SU-DHL-6 (cell line): ENCODE data around the gene CGA.

Experiments
- H2AFZ ChIP-seq: fragments of 200-600 bp; sonication (generic); 2 replicates; pipeline ENCODE4 v1.6.1; 2014; ENCODE audit warnings: low read depth, mild to moderate bottlenecking, moderate library complexity, mixed read lengths, antibody characterized with exemption, low read length; ENCODE audit not compliant: severe bottlenecking
- H3F3A ChIP-seq: fragments of 200-600 bp; shearing (Covaris generic); 2 replicates; pipeline ENCODE4 v1.6.0; 2016; ENCODE audit warnings: antibody characterized with exemption, mild to moderate bottlenecking; ENCODE audit not compliant: insufficient read depth
- H3K27ac ChIP-seq: fragments of 200-600 bp; sonication (generic); 2 replicates; pipeline ENCODE4 v1.5.1; 2016; ENCODE audit warnings: low read depth, mild to moderate bottlenecking, low read length, moderate library complexity, mixed read lengths
- H3K27me3 ChIP-seq: fragments of 200-600 bp; sonication (generic), shearing (Covaris generic); 2 replicates; pipeline ENCODE4 v1.6.0; 2014; ENCODE audit warnings: mild to moderate bottlenecking, low read length
- H3K36me3 ChIP-seq: fragments of 200-600 bp; sonication (generic); 2 replicates; pipeline ENCODE4 v1.6.1; 2014; ENCODE audit warnings: mild to moderate bottlenecking, low read length, mixed read lengths
- H3K4me2 ChIP-seq: fragments of 300-600, 200-600 bp; shearing (Covaris generic), sonication (generic); 2 replicates; pipeline ENCODE4 v1.6.0; 2014; ENCODE audit warnings: low read length, low read depth, mild to moderate bottlenecking; ENCODE audit not compliant: poor library complexity, severe bottlenecking
- H3K4me3 ChIP-seq: fragments of 200-600 bp; sonication (generic); 2 replicates; pipeline ENCODE4 v1.5.1; 2014; ENCODE audit warnings: antibody characterized with exemption, low read length, mild to moderate bottlenecking, mixed read lengths; ENCODE audit not compliant: insufficient read depth, poor library complexity, severe bottlenecking
- H3K79me2 ChIP-seq: fragments of 200-600 bp; sonication (generic); 2 replicates; pipeline ENCODE4 v1.6.1; 2014; ENCODE audit warnings: mild to moderate bottlenecking, low read length, moderate library complexity; ENCODE audit not compliant: insufficient read depth
- H3K9ac ChIP-seq: fragments of 200-600 bp; sonication (generic); 2 replicates; pipeline ENCODE4 v1.7.0; 2014; ENCODE audit warnings: mild to moderate bottlenecking, low read length
- H3K9me2 ChIP-seq: fragments of 200-600 bp; sonication (generic); replicated peaks from 2 replicates; pipeline ENCODE4 v1.6.1; 2014; ENCODE audit warnings: low read length; ENCODE audit not compliant: insufficient read depth
- H3K9me3 ChIP-seq: fragments of 200-600 bp; sonication (generic); 2 replicates; pipeline ENCODE4 v1.6.1; 2014; ENCODE audit warnings: low read length, mixed read lengths; ENCODE audit not compliant: insufficient read depth
- H4K20me1 ChIP-seq: fragments of 200-600 bp; sonication (generic); 2 replicates; pipeline ENCODE4 v1.6.1; 2014; ENCODE audit warnings: low read depth, mild to moderate bottlenecking, antibody characterized with exemption, low read length, moderate library complexity, mixed read lengths
- EZH2phosphoT487 ChIP-seq: fragments of 200-600 bp; sonication (generic), shearing (Covaris generic); conservative IDR thresholded peaks from 2 replicates; pipeline ENCODE4 v1.6.1; 2018; ENCODE audit warnings: mild to moderate bottlenecking, antibody characterized with exemption, low read length, moderate library complexity, mixed read lengths
- TF ChIP-seq, protein P1 (sequence below): fragments of 200-600 bp; sonication (generic); IDR thresholded peaks from one replicate; pipeline ENCODE4 v1.5.1; 2017; ENCODE audit warnings: antibody characterized with exemption, mild to moderate bottlenecking, low read length, moderate library complexity; ENCODE audit not compliant: insufficient read depth, poor library complexity, severe bottlenecking

CGA gene

DNA sequence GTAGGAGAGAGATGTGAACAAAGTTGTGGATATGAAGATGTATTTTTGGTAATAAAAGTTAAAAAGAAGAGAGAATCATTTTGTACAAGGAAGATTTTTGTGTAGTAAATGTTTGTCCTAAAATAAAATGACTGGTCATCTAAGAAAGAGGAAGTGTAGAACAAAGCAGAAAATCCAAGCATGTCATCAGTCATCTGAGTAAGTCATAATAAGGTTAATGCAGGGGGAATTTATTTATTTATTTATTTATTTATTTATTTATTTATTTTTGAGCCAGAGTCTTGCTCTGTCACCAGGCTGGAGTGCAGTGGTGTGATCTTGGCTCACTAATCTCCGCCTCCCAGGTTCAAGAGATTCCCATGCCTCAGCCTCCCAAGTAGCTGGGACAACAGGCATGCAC lies 15.7 kb upstream of the CGA start:
- H3K4me2 ChIP-seq = no peak overlapping the region
- H3K36me3 ChIP-seq = no peaks in the 10 kb centered on the region
- H4K20me1 ChIP-seq = no peaks in the 10 kb centered on the region
- no peak overlapping the region for H3K9ac ChIP-seq
- no peaks in the 10 kb centered on the region for H3K27me3 ChIP-seq
- no peaks in the 10 kb centered on the region for H3K9me2 ChIP-seq
- TF ChIP-seq EZH2phosphoT487 = no peak
- TF ChIP-seq, protein P1, sequence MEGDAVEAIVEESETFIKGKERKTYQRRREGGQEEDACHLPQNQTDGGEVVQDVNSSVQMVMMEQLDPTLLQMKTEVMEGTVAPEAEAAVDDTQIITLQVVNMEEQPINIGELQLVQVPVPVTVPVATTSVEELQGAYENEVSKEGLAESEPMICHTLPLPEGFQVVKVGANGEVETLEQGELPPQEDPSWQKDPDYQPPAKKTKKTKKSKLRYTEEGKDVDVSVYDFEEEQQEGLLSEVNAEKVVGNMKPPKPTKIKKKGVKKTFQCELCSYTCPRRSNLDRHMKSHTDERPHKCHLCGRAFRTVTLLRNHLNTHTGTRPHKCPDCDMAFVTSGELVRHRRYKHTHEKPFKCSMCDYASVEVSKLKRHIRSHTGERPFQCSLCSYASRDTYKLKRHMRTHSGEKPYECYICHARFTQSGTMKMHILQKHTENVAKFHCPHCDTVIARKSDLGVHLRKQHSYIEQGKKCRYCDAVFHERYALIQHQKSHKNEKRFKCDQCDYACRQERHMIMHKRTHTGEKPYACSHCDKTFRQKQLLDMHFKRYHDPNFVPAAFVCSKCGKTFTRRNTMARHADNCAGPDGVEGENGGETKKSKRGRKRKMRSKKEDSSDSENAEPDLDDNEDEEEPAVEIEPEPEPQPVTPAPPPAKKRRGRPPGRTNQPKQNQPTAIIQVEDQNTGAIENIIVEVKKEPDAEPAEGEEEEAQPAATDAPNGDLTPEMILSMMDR = no peak
- H3K79me2 ChIP-seq = no peaks in the 10 kb centered on the region
- H3K27ac ChIP-seq = no peak overlapping the region
- no peak overlapping the region for H3K4me3 ChIP-seq
- no peak overlapping the region for H2AFZ ChIP-seq
- no peaks in the 10 kb centered on the region for H3F3A ChIP-seq
- H3K9me3 ChIP-seq = no peaks in the 10 kb centered on the region

DNA sequence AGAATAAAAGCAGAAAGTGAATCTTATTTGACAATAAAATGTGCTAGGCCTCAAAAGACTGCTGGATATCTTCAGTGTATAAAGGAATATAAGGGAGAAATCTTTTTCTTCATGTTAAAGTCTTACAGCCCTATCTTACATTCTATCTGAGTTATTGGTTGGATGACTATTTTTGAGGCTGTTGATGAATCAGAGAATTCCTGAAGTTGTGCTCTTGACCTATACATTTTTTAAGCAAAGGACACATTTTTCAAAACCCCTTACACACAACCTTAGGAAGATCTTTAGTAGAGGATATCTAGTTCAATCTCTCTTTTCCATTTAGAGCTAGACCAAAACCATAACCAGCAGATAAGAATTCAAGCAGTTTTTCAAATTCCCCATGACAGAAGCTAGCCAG lies 10.9 kb upstream of the CGA start:
- no peaks in the 10 kb centered on the region for H3K79me2 ChIP-seq
- no peak for TF ChIP-seq EZH2phosphoT487
- TF ChIP-seq, protein P1 = no peak
- no peak overlapping the region for H3K9ac ChIP-seq
- no peaks in the 10 kb centered on the region for H3F3A ChIP-seq
- no peak overlapping the region for H3K4me3 ChIP-seq
- no peaks in the 10 kb centered on the region for H4K20me1 ChIP-seq
- H3K27me3 ChIP-seq = no peaks in the 10 kb centered on the region
- H3K9me3 ChIP-seq = no peaks in the 10 kb centered on the region
- no peak overlapping the region for H2AFZ ChIP-seq
- H3K27ac ChIP-seq = no peak overlapping the region
- H3K4me2 ChIP-seq = no peak overlapping the region
- no peaks in the 10 kb centered on the region for H3K9me2 ChIP-seq
- no peaks in the 10 kb centered on the region for H3K36me3 ChIP-seq

DNA sequence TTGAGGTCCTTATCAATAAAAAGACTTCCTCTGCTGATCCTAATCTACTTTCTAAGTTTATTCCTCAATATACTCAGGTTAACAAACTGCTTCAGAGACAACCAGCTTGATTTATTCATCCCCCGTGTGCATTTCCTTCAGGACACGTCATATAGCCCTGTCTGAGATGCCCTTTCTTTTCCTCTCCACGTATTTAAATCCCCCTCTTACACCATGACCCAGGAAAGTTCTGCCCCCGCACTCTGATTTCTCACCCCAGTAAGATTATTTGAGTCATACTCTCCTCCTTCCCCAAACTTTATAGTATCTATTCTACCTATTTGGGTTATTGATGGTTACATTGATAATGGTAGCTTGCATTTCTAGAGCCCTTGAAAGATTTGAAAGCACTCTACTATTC lies 9.8 kb upstream of the CGA start:
- no peak overlapping the region for H3K4me3 ChIP-seq
- H3K36me3 ChIP-seq = no peaks in the 10 kb centered on the region
- H3K9me2 ChIP-seq = no peaks in the 10 kb centered on the region
- no peak overlapping the region for H2AFZ ChIP-seq
- no peaks in the 10 kb centered on the region for H3K79me2 ChIP-seq
- no peaks in the 10 kb centered on the region for H3K9me3 ChIP-seq
- H3K4me2 ChIP-seq = no peak overlapping the region
- TF ChIP-seq EZH2phosphoT487 = no peak
- TF ChIP-seq, protein P1 = no peak
- H4K20me1 ChIP-seq = no peaks in the 10 kb centered on the region
- H3K27me3 ChIP-seq = no peaks in the 10 kb centered on the region
- no peak overlapping the region for H3K27ac ChIP-seq
- H3K9ac ChIP-seq = no peak overlapping the region
- H3F3A ChIP-seq = no peaks in the 10 kb centered on the region
